ENCODE data around the gene ADARB2. TPM values are rescaled to one million over a fixed set of nuclear protein-coding genes. Genes with fewer than 3 reads are reported as not detected.
A peak's percentile ranks its signal among the peaks of the same experiment; 100 is the strongest.

The ADARB2 gene
- total and polyA plus RNA-seq, 10 of the 15 experiments (the other 5 are each of a cell fraction or from before 2014, with no cell fraction given) = 0.02 to 4.1 (median 0.76) TPM

DNA sequence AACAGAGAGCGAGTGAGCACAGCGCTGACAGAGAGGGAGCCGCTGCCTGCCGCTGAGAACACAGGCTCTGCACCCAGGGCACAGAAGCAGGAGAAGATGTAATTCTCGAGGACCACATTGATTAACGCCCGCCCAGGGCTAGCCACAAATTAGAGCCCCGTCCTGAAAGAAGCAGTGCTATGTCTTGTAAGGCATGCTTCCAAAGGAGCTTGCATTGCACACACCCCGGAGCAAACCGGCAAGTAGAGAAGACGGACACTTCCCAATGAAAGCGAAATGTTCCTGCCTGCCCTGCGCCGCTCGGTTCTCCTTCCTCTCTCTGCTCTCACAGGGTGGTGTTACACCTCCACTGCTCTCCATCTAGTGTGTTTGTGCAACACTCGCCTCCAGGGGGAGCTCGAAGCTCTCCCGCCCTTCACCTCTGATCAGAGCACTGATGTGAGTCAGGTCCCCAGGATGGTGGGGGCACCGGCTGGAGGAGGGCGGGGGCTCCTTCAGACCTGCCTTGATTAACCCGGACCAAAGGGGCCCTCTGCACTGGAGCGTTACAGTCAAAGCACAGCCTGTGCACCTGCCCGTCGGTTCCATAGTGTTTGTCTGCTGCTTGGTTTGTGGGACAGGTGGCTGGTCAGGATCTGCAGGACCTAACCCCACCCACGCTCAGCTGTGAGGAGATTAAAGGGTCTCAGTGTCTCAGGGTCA, 316.5 kb downstream of the ADARB2 start:
- FAIRE-seq (peak; percentile 90), ATAC-seq (peak; percentile 96), DNase-seq (ENCODE audit: low read depth, low spot score) (no peak)
- H3K27ac ChIP-seq (ENCODE audit: control insufficient read depth, insufficient read depth) = no peak overlapping the region
- no peaks in the 10 kb centered on the region for H3K79me2 ChIP-seq (ENCODE audit: control insufficient read depth, insufficient read depth, low read length)
- H4K20me1 ChIP-seq (ENCODE audit: control insufficient read depth, insufficient read depth) = no peaks in the 10 kb centered on the region; the same call in 1 of the 2 replicates
- no TSS peak for BruUV-seq (replicated peaks)
- WGBS (ENCODE audit: insufficient coverage, insufficient replicate concordance, low lambda C conversion rate, missing lambda C conversion rate) = 2% methylated on average over 24 of the region's 25 CpGs
- H3K36me3 ChIP-seq (ENCODE audit: control insufficient read depth in 2 of 2, insufficient read depth in 2 of 2, low read length in 1 of 2) = no peaks in the 10 kb centered on the region
- SMC1A ChIA-PET (ENCODE audit: uncharacterized antibody, unreplicated experiment) = interaction anchor here (0.6 to 2.7 kb wide), 17 partner anchors 12 to 334 kb away, joined by 3 to 18 read pairs (median 4); partner anchors contain the start of gene ADARB2
- peak overlapping the region; percentile 24; the same call in 1 of the 2 replicates for H3K4me3 ChIP-seq
- CTCF ChIA-PET = interaction anchor here (0.5 to 2.5 kb wide), 46 partner anchors 8 to 593 kb away, joined by 3 to 14 read pairs (median 4); partner anchors contain the start of gene ADARB2
- POLR2A ChIA-PET = interaction anchor here (0.6 to 1.4 kb wide), 3 partner anchors 33 to 548 kb away, joined by 4 to 6 read pairs (median 5); no protein-coding TSS in a partner anchor
- intact Hi-C loops (cut with micrococcal nuclease; ENCODE audit: unreplicated experiment) = loop anchor here (2.0 to 10.0 kb wide), 3 partner anchors 144 to 314 kb away; no protein-coding TSS in a partner anchor
- peaks cover 6% of the 10 kb centered on the region for H3K4me1 ChIP-seq (ENCODE audit: control insufficient read depth, insufficient read depth, low read length)
- RAD21 ChIA-PET (ENCODE audit: unreplicated experiment) = interaction anchor here (0.6 to 2.2 kb wide), 19 partner anchors 21 to 654 kb away, joined by 3 to 14 read pairs (median 4); partner anchors contain the start of gene ADARB2
- no peaks in the 10 kb centered on the region for H3K27me3 ChIP-seq (replicated peaks in 1 of 2; ENCODE audit: control insufficient read depth in 2 of 2, insufficient read depth in 2 of 2, low read length in 1 of 2)
- no peak overlapping the region for H3K9ac ChIP-seq (ENCODE audit: control insufficient read depth, insufficient read depth, low read length)
- H3K4me2 ChIP-seq (ENCODE audit: control insufficient read depth, insufficient read depth) = 0 out of 2 replicates have a peak overlapping the region, but pooled peaks have one; percentile 26
- H3K9me3 ChIP-seq (replicated peaks; ENCODE audit: control insufficient read depth, insufficient read depth, low read length) = no peaks in the 10 kb centered on the region; the same call in 2 of the 3 replicates
- H2AFZ ChIP-seq (ENCODE audit: control insufficient read depth, low read depth, low read length) = no peak overlapping the region
- in situ Hi-C loops (cut with MboI) = no loop called here
- TF ChIP-seq EGR1 (IDR thresholded peaks at IDR 0.05; ENCODE audit: borderline replicate concordance in 1 of 2, low read depth in 2 of 2, low read length in 2 of 2) (peak in 1 of 2 experiments; percentile 13; a peak in 1 of 3 replicates), SMC3 (IDR thresholded peaks at IDR 0.05; ENCODE audit: borderline replicate concordance, low read length) (peak; percentile 81), IKZF1 (conservative IDR thresholded peaks at IDR 0.05) (peak; percentile 46; the same call in 1 of the 2 replicates), LARP7 (IDR thresholded peaks at IDR 0.05) (peak; percentile 54; the same call in 1 of the 2 replicates), CTCF (IDR thresholded peaks at IDR 0.05 in 2 of 3, conservative IDR thresholded peaks at IDR 0.05 in 1 of 3; ENCODE audit: control insufficient read depth in 2 of 3, extremely low read depth in 1 of 3, insufficient read depth in 1 of 3, low read depth in 3 of 3, low read length in 3 of 3) (peak; percentile 86 to 93 (median 89)), POLR2A (IDR thresholded peaks at IDR 0.05; ENCODE audit: low read depth, low read length) (no peak), SMARCA5 (IDR thresholded peaks at IDR 0.05) (peak; percentile 59; the same call in 1 of the 2 replicates), ZNF217 (IDR thresholded peaks at IDR 0.05) (no peak), CHD2 (IDR thresholded peaks at IDR 0.05; ENCODE audit: borderline replicate concordance, low read depth, low read length) (no peak), GATAD2B (conservative IDR thresholded peaks at IDR 0.05; ENCODE audit: low read depth) (0 out of 2 replicates have a peak, but pooled peaks have one; percentile 43), EED (IDR thresholded peaks at IDR 0.05; ENCODE audit: low read depth) (peak; percentile 24; the same call in 1 of the 2 replicates), BHLHE40 (IDR thresholded peaks at IDR 0.05; ENCODE audit: borderline replicate concordance in 1 of 2, low read depth in 2 of 2, low read length in 1 of 2) (peak in 1 of 2 experiments; percentile 39; a peak in 1 of 4 replicates), IKZF2 (IDR thresholded peaks at IDR 0.05) (0 out of 4 replicates have a peak, but pooled peaks of 1 of the 2 experiments have one; percentile 12), TAF1 (IDR thresholded peaks at IDR 0.05; ENCODE audit: borderline replicate concordance, low read depth, low read length) (no peak)
- TF ChIP-seq, protein P1, sequence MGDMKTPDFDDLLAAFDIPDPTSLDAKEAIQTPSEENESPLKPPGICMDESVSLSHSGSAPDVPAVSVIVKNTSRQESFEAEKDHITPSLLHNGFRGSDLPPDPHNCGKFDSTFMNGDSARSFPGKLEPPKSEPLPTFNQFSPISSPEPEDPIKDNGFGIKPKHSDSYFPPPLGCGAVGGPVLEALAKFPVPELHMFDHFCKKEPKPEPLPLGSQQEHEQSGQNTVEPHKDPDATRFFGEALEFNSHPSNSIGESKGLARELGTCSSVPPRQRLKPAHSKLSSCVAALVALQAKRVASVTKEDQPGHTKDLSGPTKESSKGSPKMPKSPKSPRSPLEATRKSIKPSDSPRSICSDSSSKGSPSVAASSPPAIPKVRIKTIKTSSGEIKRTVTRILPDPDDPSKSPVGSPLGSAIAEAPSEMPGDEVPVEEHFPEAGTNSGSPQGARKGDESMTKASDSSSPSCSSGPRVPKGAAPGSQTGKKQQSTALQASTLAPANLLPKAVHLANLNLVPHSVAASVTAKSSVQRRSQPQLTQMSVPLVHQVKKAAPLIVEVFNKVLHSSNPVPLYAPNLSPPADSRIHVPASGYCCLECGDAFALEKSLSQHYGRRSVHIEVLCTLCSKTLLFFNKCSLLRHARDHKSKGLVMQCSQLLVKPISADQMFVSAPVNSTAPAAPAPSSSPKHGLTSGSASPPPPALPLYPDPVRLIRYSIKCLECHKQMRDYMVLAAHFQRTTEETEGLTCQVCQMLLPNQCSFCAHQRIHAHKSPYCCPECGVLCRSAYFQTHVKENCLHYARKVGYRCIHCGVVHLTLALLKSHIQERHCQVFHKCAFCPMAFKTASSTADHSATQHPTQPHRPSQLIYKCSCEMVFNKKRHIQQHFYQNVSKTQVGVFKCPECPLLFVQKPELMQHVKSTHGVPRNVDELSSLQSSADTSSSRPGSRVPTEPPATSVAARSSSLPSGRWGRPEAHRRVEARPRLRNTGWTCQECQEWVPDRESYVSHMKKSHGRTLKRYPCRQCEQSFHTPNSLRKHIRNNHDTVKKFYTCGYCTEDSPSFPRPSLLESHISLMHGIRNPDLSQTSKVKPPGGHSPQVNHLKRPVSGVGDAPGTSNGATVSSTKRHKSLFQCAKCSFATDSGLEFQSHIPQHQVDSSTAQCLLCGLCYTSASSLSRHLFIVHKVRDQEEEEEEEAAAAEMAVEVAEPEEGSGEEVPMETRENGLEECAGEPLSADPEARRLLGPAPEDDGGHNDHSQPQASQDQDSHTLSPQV (IDR thresholded peaks at IDR 0.05) = 0 out of 2 replicates have a peak, but pooled peaks have one; percentile 37

All from GM12878 (cell line).